GM18861 (cell line): Measurements from ENCODE around the gene OGDH.

ENCODE experiments used
- ATAC-seq: cut with Tn5 transposase; IDR thresholded peaks from one replicate; pipeline ENCODE4 v1.9.1; 2021; ENCODE audit not compliant: unreplicated experiment

Gene OGDH

GRCh38 chr7:44618045-44618444, 11.6 kb downstream of the OGDH start:
- ATAC-seq: no peak

DNA sequence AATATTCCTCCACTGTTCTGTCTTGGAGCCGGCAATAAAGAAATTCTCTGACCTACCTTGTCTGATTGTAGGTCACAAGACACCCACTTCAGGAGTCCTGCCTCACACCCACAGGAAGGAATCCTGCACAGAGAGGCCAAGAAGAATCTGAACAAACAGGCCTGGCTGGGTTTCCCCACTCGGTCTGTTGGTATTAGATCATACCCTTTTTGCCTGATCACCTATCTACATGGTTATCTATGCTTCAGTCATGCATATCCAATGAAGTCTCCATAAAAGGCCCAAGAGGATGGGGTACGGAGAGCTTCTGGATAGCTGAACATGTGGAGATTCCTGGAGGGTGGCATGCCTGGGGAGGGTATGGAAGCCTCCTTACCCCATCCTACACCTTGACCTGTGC, 12.3 kb downstream of the OGDH start:
- ATAC-seq: no peak

- ATAC-seq: no peak
Observed at GRCh38 chr7:44621034-44621749, 14.8 kb downstream of the OGDH start.

DNA sequence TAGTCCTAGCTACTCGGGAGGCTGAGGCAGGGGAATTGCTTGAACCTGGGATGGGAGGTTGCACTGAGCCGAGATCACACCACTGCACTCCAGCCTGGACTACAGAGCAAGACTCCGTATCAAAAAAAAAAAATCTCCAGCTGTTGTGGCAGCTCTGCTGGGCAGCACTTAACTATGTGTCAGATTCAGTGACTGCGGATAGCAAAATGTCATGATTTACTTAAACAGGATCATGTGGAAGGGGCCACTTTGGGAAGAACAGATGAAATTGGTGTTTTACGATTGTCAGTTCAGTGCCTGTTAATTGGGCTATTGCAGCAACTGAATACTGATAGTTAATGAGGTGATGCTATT, 15.3 kb downstream of the OGDH start:
- no peak for ATAC-seq

DNA sequence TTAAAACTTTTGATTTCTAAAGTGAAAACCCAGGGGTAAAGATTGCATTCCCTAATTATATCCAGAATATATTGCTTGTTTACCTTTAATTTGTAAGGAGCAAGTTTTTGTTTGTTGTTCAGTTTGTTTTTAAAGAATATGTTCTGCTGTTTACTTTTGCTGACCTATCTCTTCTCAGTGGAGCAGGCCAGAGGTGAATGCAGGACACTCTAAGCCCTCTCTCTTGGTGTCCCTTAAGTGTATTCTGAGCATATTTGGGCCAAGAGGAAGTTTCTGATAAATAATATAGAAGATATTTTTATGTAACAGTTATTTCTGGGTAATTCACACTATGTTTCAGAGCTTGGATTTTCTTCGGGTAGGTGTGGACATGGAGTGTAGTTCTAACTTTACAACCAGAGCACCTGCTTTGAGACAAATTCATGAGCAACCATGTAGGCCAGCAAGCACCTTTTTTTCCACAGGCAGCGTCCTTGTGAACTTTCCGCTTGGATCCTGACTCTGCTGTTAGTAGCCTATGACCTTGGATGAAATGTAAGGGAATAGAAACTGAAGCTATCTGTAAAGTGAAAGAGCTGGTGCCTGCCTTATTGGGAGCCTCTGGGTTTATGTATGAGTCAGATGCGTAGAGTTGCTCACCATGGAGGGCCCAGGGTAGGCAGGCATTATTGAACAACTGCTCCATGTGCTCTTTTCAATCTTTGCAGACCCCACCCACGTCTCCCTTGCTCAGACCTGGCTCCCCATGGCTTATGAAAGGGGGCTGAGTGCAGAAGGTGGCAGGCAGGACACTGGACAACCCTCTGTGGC, 16.1 kb downstream of the OGDH start:
- ATAC-seq: peak; percentile 50

DNA sequence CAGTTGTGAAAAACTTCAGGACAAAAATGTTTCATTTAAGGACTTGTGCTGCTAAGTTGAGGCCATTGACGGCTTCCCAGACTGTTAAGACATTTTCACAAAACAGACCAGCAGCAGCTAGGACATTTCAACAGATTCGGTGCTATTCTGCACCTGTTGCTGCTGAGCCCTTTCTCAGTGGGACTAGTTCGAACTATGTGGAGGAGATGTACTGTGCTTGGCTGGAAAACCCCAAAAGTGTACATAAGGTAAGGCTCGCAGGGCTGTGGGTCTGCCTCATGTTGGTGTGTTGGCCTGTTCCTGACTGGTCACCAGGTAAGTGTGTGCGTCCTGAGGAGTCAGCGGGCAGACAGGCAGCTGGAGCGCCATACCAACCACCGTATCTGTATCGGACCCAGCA, 17.9 kb downstream of the OGDH start:
- ATAC-seq: no peak

- ATAC-seq: no peak
Observed at GRCh38 chr7:44625526-44626471, 19.4 kb downstream of the OGDH start.

- no peak for ATAC-seq
Observed at GRCh38 chr7:44626620-44627019, 20.2 kb downstream of the OGDH start.

GRCh38 chr7:44629829-44630522, 23.5 kb downstream of the OGDH start:
- no peak for ATAC-seq

DNA sequence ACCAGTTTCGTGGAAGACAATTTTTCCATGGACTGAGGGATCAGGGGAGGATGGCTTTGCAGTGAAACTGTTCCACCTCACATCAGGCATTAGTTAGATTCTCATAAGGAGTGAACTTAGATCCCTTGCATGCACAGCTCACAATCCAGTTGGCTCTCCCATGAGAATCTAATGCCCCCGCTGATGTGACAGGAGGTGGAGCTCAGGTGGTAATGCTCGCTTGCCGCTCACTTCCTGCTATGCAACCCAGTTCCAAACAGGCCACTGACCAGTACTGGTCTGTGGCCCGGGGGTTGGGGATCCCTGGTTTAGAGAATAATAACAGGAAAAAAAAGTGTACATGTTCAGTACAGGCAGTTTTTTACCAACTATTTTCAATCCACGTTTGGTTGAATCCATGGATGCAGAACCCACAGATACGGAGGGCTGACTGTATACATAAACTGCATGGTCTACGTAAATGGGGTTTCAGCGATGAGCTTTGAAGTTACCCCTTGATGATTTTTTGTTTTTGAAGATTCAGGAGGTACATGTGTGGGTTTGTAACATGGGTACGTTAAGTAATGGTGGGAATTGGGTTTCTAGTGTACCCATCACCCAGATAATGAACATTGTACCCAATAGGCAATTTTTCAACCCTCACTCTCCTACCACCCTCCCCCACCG, 24.5 kb downstream of the OGDH start:
- ATAC-seq: no peak

DNA sequence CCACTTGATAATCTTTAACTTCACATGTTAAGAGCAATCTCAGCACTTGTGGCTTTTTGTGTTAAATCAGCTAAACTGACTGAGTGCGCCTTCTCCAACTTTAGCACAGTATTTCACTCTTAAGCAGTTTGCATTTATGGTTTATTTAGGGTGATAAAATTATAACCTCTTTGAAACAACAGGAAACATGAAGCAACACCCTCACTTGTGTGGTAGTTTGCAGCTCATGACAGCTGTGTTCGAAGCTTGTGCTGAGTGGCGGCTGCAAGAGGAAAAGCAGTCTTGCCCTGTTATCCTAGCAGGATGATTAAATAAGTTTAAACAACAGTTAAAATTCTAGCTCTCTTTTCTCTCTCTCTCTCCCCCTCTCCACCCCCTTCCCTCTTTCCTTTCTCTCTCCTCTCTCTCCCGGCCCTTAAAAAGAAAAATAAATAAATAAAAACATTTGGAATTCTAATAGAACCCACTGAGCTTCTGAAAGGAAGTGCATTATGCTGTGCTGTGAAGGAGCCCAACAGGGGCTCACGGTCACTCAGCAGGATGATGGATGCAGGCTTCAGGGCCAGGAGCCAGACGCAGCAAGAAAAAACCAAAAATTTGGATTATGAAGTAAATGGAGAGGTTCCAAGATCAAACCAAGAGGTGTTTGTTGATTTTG, 25.2 kb downstream of the OGDH start:
- ATAC-seq: no peak

- no peak for ATAC-seq
Observed at GRCh38 chr7:44632196-44632595, 25.8 kb downstream of the OGDH start.

- peak; percentile 40 for ATAC-seq
Observed at GRCh38 chr7:44633254-44634186, 27.1 kb downstream of the OGDH start.

- ATAC-seq: no peak
Observed at GRCh38 chr7:44634187-44634838, 27.9 kb downstream of the OGDH start.

GRCh38 chr7:44634839-44635591, 28.6 kb downstream of the OGDH start:
- ATAC-seq: no peak

DNA sequence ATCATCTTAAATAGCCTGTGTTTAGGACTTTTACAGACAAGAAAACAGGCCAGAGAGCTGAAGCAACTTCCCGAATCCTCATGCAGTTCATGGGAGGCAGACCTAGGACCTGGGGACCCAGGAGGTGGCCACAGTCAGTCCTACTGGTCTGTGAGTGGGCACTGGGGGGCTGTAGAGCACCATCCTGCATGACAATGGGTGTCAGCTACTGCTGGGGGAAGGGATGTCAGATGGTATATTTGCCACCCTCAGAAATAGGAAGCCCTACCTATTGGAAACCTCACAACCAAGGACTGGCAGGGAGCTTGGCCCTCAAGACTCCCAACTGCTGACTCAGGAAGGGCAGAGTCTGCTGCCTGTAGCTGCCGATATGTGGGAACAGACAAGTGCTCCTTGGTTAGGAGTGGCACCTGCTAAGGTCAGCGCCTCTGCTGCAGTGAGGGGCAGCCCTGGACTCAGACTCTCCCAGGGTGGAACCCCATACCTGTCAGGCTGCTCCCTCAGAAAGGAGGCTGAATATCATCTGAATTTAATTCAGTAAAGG, 29.7 kb downstream of the OGDH start:
- no peak for ATAC-seq

DNA sequence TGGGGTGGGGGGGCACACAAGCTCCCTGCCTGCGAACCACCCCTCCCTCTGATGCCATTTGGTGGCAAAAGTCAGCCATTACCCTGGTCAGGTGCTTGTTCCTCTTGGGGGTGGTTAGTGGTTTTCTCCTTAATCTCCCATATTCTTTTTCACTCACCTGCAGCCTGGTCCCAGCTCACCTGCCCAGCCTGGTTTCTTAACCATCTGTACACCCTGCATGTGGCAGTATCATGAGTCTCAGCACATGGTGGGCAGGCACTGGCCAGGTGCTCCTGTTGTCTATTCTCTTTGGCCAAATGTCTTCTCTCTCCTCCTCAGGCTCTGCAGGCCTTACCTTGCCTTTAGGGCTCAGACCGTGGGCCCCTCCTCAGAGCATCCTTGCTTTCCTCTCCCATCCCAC, 30.5 kb downstream of the OGDH start:
- no peak for ATAC-seq
